GM18507 (cell line): ENCODE data around the gene MAGI3.
"Not testable (repeated sequence)": the region's sequence is repeated elsewhere in the genome, so short reads cannot be mapped to it uniquely, and the experiment has no call there.

ENCODE experiments used
- DNase-seq: peaks from one replicate; pipeline ENCODE4 v3.0.0; 2011; ENCODE audit warnings: low read depth; ENCODE audit not compliant: insufficient read length; ENCODE audit errors: extremely low spot score
- FAIRE-seq: peaks from 2 replicates; lab custom pipeline; 2011; peaks lifted over from hg19 to GRCh38; lab: Jason Lieb, UNC

Gene MAGI3

GRCh38 chr1:113396102-113396501, 5.8 kb downstream of the MAGI3 start:
- FAIRE-seq (no peak), DNase-seq (no peak)

- FAIRE-seq (no peak), DNase-seq (no peak)
These were observed 6.3 kb downstream of the MAGI3 start for GRCh38 chr1:113396585-113396984.

GRCh38 chr1:113399062-113399583, 8.8 kb downstream of the MAGI3 start:
- no peak for DNase-seq
- FAIRE-seq: no peak

GRCh38 chr1:113401067-113401466, 10.8 kb downstream of the MAGI3 start:
- DNase-seq (no peak), FAIRE-seq (no peak)

GRCh38 chr1:113401728-113402127, 11.4 kb downstream of the MAGI3 start:
- FAIRE-seq (no peak), DNase-seq (no peak)

- FAIRE-seq (no peak), DNase-seq (no peak)
These were observed 12.8 kb downstream of the MAGI3 start for GRCh38 chr1:113403065-113403464.

GRCh38 chr1:113405573-113405972, 15.3 kb downstream of the MAGI3 start:
- DNase-seq: no peak
- FAIRE-seq: no peak

GRCh38 chr1:113406149-113406548, 15.8 kb downstream of the MAGI3 start:
- FAIRE-seq, DNase-seq: not testable (repeated sequence)

- no peak for FAIRE-seq
- no peak for DNase-seq
These were observed 19.0 kb downstream of the MAGI3 start for GRCh38 chr1:113409363-113409762.

- DNase-seq, FAIRE-seq: not testable (repeated sequence)
These were observed 21.7 kb downstream of the MAGI3 start for GRCh38 chr1:113412020-113412419.

- FAIRE-seq: no peak
- no peak for DNase-seq
These were observed 25.2 kb downstream of the MAGI3 start for GRCh38 chr1:113415310-113416070.

- DNase-seq, FAIRE-seq: not testable (repeated sequence)
These were observed 25.8 kb downstream of the MAGI3 start for GRCh38 chr1:113416071-113416470.

- DNase-seq: no peak
- no peak for FAIRE-seq
These were observed 26.2 kb downstream of the MAGI3 start for GRCh38 chr1:113416496-113416895.

GRCh38 chr1:113422315-113423068, 32.2 kb downstream of the MAGI3 start:
- no peak for DNase-seq
- FAIRE-seq: no peak

GRCh38 chr1:113423826-113424225, 33.5 kb downstream of the MAGI3 start:
- DNase-seq: no peak

GRCh38 chr1:113429461-113430153, 39.3 kb downstream of the MAGI3 start:
- DNase-seq (no peak), FAIRE-seq (no peak)

More at GRCh38 chr1:113423826-113424225, 33.5 kb downstream of the MAGI3 start:
- no peak for FAIRE-seq

- FAIRE-seq: no peak
- DNase-seq: no peak
These were observed 42.9 kb downstream of the MAGI3 start for GRCh38 chr1:113433184-113433583.

GRCh38 chr1:113434081-113434873, 44.0 kb downstream of the MAGI3 start:
- no peak for FAIRE-seq
- DNase-seq: no peak

- FAIRE-seq: no peak
- DNase-seq: no peak
These were observed 44.5 kb downstream of the MAGI3 start for GRCh38 chr1:113434874-113435175.
